K562 (cell line): Measurements from ENCODE around the gene CALML6. TPM values are rescaled to one million over a fixed set of nuclear protein-coding genes. Genes with fewer than 3 reads are reported as not detected.

Experiments used
- ATAC-seq: fragments of 200-7000 bp; cut with Tn5 transposase; 3 replicates; pipeline ENCODE4 v1.9.1; 2020; ENCODE audit warnings: moderate library complexity
- BruUV-seq: library from RNA; stranded (reverse); fragments of 400-500 nt; replicated peaks from 2 replicates; lab custom pipeline; 2021; lab: Mats Ljungman, UMichigan
- CTCF ChIA-PET: fragments of 300-600 bp; formaldehyde crosslinking; extraction: SDS; loops from one replicate; lab custom pipeline; 2021; ENCODE audit warnings: low intra/inter-chr PET ratio; lab: Yijun Ruan, JAX
- POLR2A ChIA-PET: fragments of 300-600, 350-650 bp; sonication (Branson Sonifier 250); formaldehyde crosslinking; extraction: SDS; loops from one replicate; lab custom pipeline; 2021; ENCODE audit warnings: antibody characterized with exemption, inconsistent platforms; lab: Yijun Ruan, JAX
- DNase-seq, 4 experiments: peaks; one replicate each; pipeline versions ENCODE4 v3.0.0 to v3.0.0-alpha.2; 2011 to 2018; ENCODE audit warnings: low spot score in 3 of 4, mixed read lengths in 3 of 4; ENCODE audit errors: extremely low read depth in 1 of 4
- FAIRE-seq: peaks from 2 replicates; lab custom pipeline; 2011; peaks lifted over from hg19 to GRCh38; lab: Jason Lieb, UNC
- H2AFZ ChIP-seq: 2 replicates; pipeline ENCODE4 v1.6.0; 2011; ENCODE audit warnings: low read depth, low read length, control low read depth, inconsistent platforms
- H3K27ac ChIP-seq: fragments of 200-600 bp; 3 replicates; pipeline ENCODE4 v1.8.0; 2011; ENCODE audit warnings: low read depth, mild to moderate bottlenecking, control low read depth, inconsistent platforms, low read length, moderate library complexity, mixed read lengths; ENCODE audit errors: extremely low read depth
- H3K27me3 ChIP-seq, 2 experiments: fragments of 300-600 bp in 1 of 2; 2 replicates in 1 of 2; 3 replicates in 1 of 2; pipeline versions ENCODE4 v1.6.0 to v1.8.0; 2011; ENCODE audit warnings: inconsistent platforms in 2 of 2, low read length in 2 of 2, mild to moderate bottlenecking in 1 of 2, mixed read lengths in 1 of 2, moderate library complexity in 1 of 2; ENCODE audit not compliant: control insufficient read depth in 2 of 2, insufficient read depth in 2 of 2
- H3K36me3 ChIP-seq: fragments of 300-600 bp; 3 replicates; pipeline ENCODE4 v1.8.0; 2011; ENCODE audit warnings: mild to moderate bottlenecking, low read length, inconsistent platforms; ENCODE audit not compliant: control insufficient read depth, insufficient read depth
- H3K4me1 ChIP-seq, 2 experiments: fragments of 200-600 bp in 1 of 2; replicated peaks in 1 of 2; 2 replicates in 1 of 2; 3 replicates in 1 of 2; pipeline versions ENCODE4 v1.5.1 to v1.8.0; 2011; ENCODE audit warnings: inconsistent platforms in 2 of 2, low read length in 2 of 2, mild to moderate bottlenecking in 1 of 2, mixed read lengths in 1 of 2, moderate library complexity in 1 of 2; ENCODE audit not compliant: control insufficient read depth in 2 of 2, insufficient read depth in 2 of 2
- H3K4me2 ChIP-seq: 2 replicates; pipeline ENCODE4 v1.6.1; 2011; ENCODE audit warnings: low read length, control low read depth, inconsistent platforms, mixed read lengths; ENCODE audit not compliant: insufficient read depth
- H3K4me3 ChIP-seq: fragments of 200-600 bp; sonication (generic), shearing (Covaris generic); 2 replicates; pipeline ENCODE4 v1.5.1; 2016; ENCODE audit warnings: control low read depth, inconsistent platforms
- H3K79me2 ChIP-seq: fragments of 200-600 bp; 3 replicates; pipeline ENCODE4 v1.8.0; 2011; ENCODE audit warnings: low read length, inconsistent platforms; ENCODE audit not compliant: control insufficient read depth, insufficient read depth
- H3K9ac ChIP-seq, 2 experiments: 2 replicates each; pipeline versions ENCODE4 v1.6.0 to v1.6.1; 2011; ENCODE audit warnings: low read depth in 2 of 2, low read length in 2 of 2, control low read depth in 1 of 2, inconsistent platforms in 1 of 2, mild to moderate bottlenecking in 1 of 2, mixed read lengths in 1 of 2; ENCODE audit not compliant: insufficient read depth in 1 of 2
- H3K9me1 ChIP-seq: one replicate; pipeline ENCODE4 v1.6.0; 2011; ENCODE audit warnings: inconsistent platforms, mild to moderate bottlenecking, low read length, moderate library complexity; ENCODE audit not compliant: control insufficient read depth, insufficient read depth
- H3K9me3 ChIP-seq: replicated peaks from 2 replicates; pipeline ENCODE4 v1.5.1; 2011; ENCODE audit warnings: low read depth, low read length, inconsistent platforms; ENCODE audit not compliant: control insufficient read depth, insufficient read depth
- H4K20me1 ChIP-seq: replicated peaks from 2 replicates; pipeline ENCODE4 v1.6.1; 2011; ENCODE audit warnings: low read length, inconsistent platforms, mixed read lengths; ENCODE audit not compliant: control insufficient read depth, insufficient read depth
- FOXM1 ChIP-seq, 2 experiments: fragments of 450-650 bp in 1 of 2; sonication (generic) in 1 of 2; formaldehyde crosslinking in 1 of 2; IDR thresholded peaks; 2 replicates each; pipeline versions ENCODE4 v1.6.1 to v1.9.0; 2017 to 2022; ENCODE audit warnings: low read depth in 2 of 2, mild to moderate bottlenecking in 2 of 2, missing genetic modification reagents in 1 of 2, moderate library complexity in 1 of 2
- HDGF ChIP-seq: fragments of 450-650 bp; IDR thresholded peaks from 2 replicates; pipeline ENCODE4 v1.6.1; 2016
- KLF1 ChIP-seq: fragments of 450-650 bp; IDR thresholded peaks from 2 replicates; pipeline ENCODE4 v1.6.1; 2016; ENCODE audit warnings: missing genetic modification characterization, missing compliant biosample characterization
- PHTF2 ChIP-seq: fragments of 250-450 bp; sonication (Bioruptor Pico); IDR thresholded peaks from 2 replicates; pipeline ENCODE4 v1.5.0; 2021; ENCODE audit warnings: mild to moderate bottlenecking
- PYGO2 ChIP-seq: fragments of 450-650 bp; IDR thresholded peaks from 2 replicates; pipeline ENCODE4 v1.6.1; 2016; ENCODE audit warnings: mild to moderate bottlenecking, missing genetic modification characterization, moderate library complexity, missing compliant biosample characterization
- RNF2 ChIP-seq: sonication (generic); IDR thresholded peaks from 2 replicates; pipeline ENCODE4 v1.6.1; 2016
- RUNX1 ChIP-seq: sonication (generic); IDR thresholded peaks from 2 replicates; pipeline ENCODE4 v1.6.1; 2016; ENCODE audit warnings: antibody characterized with exemption, low read depth
- ZNF134 ChIP-seq: fragments of 250-450 bp; sonication (Bioruptor Pico); conservative IDR thresholded peaks from 2 replicates; pipeline ENCODE4 v1.4.0; 2020
- ZNF408 ChIP-seq: fragments of 250-450 bp; sonication (Bioruptor Pico); IDR thresholded peaks from 2 replicates; pipeline ENCODE4 v1.4.0; 2020; ENCODE audit warnings: low read depth, mild to moderate bottlenecking, moderate library complexity
- ZNF644 ChIP-seq: fragments of 200-800 bp; sonication (Bioruptor generic); IDR thresholded peaks from 2 replicates; pipeline ENCODE4 v1.6.1; 2016; ENCODE audit warnings: low read depth, missing genetic modification characterization, missing compliant biosample characterization
- ZNF778 ChIP-seq: fragments of 450-650 bp; formaldehyde crosslinking; IDR thresholded peaks from 2 replicates; pipeline ENCODE4 v1.4.0; 2020; ENCODE audit warnings: mild to moderate bottlenecking, moderate library complexity
- ZNF79 ChIP-seq: fragments of 250-450 bp; sonication (Bioruptor Pico); IDR thresholded peaks from 2 replicates; pipeline ENCODE4 v1.4.0; 2020; ENCODE audit warnings: low read depth, mild to moderate bottlenecking, moderate library complexity
- WGBS: fragments of 100-300 bp; shearing (Covaris generic); methylation state at CpG from one replicate; pipeline ENCODE4 v1.1.6; 2016; ENCODE audit warnings: low coverage, mixed read lengths; ENCODE audit not compliant: insufficient coverage; ENCODE audit errors: missing lambda C conversion rate; 5-methylcytosine and 5-hydroxymethylcytosine counted together
- in situ Hi-C: fragments of 300-500 bp; cut with MboI; formaldehyde crosslinking; loops from 4 replicates; pipeline ENCODE4 v1.15.0; 2018; ENCODE audit warnings: inconsistent platforms, mixed read lengths
- intact Hi-C: fragments of 100-400 bp; cut with micrococcal nuclease; formaldehyde crosslinking; loops from 2 replicates; pipeline ENCODE4 v1.14.2; 2022
- polyA plus RNA-seq, 8 experiments: library from polyadenylated mRNA; depleted of rRNA in 4 of 8; stranded (reverse) in 5 of 8; unstranded in 3 of 8; fragments of >200 nt; fragmentation: Nextera tagmentation in 2 of 8; fragmentation: Illumina TruSeq in 1 of 8; extraction: Ambion mirVana in 2 of 8; extraction: Trizol in 1 of 8; gene quantifications; 2 replicates each; pipeline versions ENCODE4 v1.2.1 to v1.2.3, GENCODE V29; 2011 to 2014; ENCODE audit warnings: inconsistent platforms in 1 of 8, missing spikeins in 1 of 8
- total RNA-seq, 7 experiments: library from RNA; depleted of rRNA in 6 of 7; stranded (reverse); fragments of >200 nt in 6 of 7; fragmentation: Illumina TruSeq in 2 of 7; extraction: Trizol in 2 of 7; gene quantifications; 2 replicates each; pipeline versions ENCODE4 v1.2.1 to v1.2.3, GENCODE V29; 2011 to 2021; ENCODE audit warnings: low replicate concordance in 1 of 7
- TF ChIP-seq, protein P1 (sequence below): fragments of 450-650 bp; formaldehyde crosslinking; IDR thresholded peaks from 2 replicates; pipeline ENCODE4 v1.4.0; 2020; ENCODE audit warnings: mild to moderate bottlenecking, mixed read lengths
- TF ChIP-seq, protein P2 (sequence below): sonication (generic); formaldehyde crosslinking; IDR thresholded peaks from 2 replicates; pipeline ENCODE4 v1.8.1; 2023; ENCODE audit warnings: mild to moderate bottlenecking, missing genetic modification reagents, moderate library complexity
- TF ChIP-seq, protein P3 (sequence below): sonication (generic); formaldehyde crosslinking; IDR thresholded peaks from 2 replicates; pipeline ENCODE4 v1.8.0; 2022; ENCODE audit warnings: missing genetic modification reagents, mild to moderate bottlenecking, borderline replicate concordance
- TF ChIP-seq, protein P4 (sequence below): fragments of 200-800 bp; sonication (Bioruptor generic); IDR thresholded peaks from 2 replicates; pipeline ENCODE4 v1.6.1; 2017; ENCODE audit warnings: missing genetic modification characterization, missing compliant biosample characterization

CALML6 gene
- total and polyA plus RNA-seq, 9 of the 15 experiments (the other 6 are each of a cell fraction or from before 2014, with no cell fraction given): 0.14 TPM; not detected in 8

GRCh38 chr1:1947493-1947892 lies 32.4 kb downstream of the CALML6 start:
- H3K4me3 ChIP-seq: no peak overlapping the region
- ATAC-seq: no peak
- no peaks in the 10 kb centered on the region for H3K36me3 ChIP-seq
- H3K9ac ChIP-seq: no peak overlapping the region
- CTCF ChIA-PET: no interaction called here
- no peaks in the 10 kb centered on the region for H3K9me3 ChIP-seq
- WGBS: 0% methylated on average over 14 of the region's 14 CpGs
- BruUV-seq: no TSS peak
- TF ChIP-seq ZNF79 (CRISPR knock-in tag): no peak
- TF ChIP-seq KLF1 (tag): no peak
- no peak for TF ChIP-seq ZNF408
- TF ChIP-seq RUNX1: no peak
- no peak for TF ChIP-seq PHTF2 (CRISPR knock-in tag)
- TF ChIP-seq PYGO2 (tag): no peak
- no peak for TF ChIP-seq ZNF644 (tag)
- TF ChIP-seq HDGF: no peak
- TF ChIP-seq, protein P1, sequence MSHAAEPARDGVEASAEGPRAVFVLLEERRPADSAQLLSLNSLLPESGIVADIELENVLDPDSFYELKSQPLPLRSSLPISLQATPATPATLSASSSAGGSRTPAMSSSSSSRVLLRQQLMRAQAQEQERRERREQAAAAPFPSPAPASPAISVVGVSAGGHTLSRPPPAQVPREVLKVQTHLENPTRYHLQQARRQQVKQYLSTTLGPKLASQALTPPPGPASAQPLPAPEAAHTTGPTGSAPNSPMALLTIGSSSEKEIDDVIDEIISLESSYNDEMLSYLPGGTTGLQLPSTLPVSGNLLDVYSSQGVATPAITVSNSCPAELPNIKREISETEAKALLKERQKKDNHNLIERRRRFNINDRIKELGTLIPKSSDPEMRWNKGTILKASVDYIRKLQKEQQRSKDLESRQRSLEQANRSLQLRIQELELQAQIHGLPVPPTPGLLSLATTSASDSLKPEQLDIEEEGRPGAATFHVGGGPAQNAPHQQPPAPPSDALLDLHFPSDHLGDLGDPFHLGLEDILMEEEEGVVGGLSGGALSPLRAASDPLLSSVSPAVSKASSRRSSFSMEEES (CRISPR knock-in tag): no peak
- TF ChIP-seq, protein P2, sequence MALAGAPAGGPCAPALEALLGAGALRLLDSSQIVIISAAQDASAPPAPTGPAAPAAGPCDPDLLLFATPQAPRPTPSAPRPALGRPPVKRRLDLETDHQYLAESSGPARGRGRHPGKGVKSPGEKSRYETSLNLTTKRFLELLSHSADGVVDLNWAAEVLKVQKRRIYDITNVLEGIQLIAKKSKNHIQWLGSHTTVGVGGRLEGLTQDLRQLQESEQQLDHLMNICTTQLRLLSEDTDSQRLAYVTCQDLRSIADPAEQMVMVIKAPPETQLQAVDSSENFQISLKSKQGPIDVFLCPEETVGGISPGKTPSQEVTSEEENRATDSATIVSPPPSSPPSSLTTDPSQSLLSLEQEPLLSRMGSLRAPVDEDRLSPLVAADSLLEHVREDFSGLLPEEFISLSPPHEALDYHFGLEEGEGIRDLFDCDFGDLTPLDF (CRISPR knock-in tag): no peak
- TF ChIP-seq RNF2: no peak
- TF ChIP-seq, protein P3, sequence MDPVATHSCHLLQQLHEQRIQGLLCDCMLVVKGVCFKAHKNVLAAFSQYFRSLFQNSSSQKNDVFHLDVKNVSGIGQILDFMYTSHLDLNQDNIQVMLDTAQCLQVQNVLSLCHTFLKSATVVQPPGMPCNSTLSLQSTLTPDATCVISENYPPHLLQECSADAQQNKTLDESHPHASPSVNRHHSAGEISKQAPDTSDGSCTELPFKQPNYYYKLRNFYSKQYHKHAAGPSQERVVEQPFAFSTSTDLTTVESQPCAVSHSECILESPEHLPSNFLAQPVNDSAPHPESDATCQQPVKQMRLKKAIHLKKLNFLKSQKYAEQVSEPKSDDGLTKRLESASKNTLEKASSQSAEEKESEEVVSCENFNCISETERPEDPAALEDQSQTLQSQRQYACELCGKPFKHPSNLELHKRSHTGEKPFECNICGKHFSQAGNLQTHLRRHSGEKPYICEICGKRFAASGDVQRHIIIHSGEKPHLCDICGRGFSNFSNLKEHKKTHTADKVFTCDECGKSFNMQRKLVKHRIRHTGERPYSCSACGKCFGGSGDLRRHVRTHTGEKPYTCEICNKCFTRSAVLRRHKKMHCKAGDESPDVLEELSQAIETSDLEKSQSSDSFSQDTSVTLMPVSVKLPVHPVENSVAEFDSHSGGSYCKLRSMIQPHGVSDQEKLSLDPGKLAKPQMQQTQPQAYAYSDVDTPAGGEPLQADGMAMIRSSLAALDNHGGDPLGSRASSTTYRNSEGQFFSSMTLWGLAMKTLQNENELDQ (CRISPR knock-in tag): no peak
- no peak for TF ChIP-seq FOXM1 (IDR thresholded peaks at IDR 0.05; ENCODE audit: low read depth)
- TF ChIP-seq FOXM1 (CRISPR knock-in tag; IDR thresholded peaks at IDR 0.05; ENCODE audit: low read depth): no peak
- TF ChIP-seq, protein P4, sequence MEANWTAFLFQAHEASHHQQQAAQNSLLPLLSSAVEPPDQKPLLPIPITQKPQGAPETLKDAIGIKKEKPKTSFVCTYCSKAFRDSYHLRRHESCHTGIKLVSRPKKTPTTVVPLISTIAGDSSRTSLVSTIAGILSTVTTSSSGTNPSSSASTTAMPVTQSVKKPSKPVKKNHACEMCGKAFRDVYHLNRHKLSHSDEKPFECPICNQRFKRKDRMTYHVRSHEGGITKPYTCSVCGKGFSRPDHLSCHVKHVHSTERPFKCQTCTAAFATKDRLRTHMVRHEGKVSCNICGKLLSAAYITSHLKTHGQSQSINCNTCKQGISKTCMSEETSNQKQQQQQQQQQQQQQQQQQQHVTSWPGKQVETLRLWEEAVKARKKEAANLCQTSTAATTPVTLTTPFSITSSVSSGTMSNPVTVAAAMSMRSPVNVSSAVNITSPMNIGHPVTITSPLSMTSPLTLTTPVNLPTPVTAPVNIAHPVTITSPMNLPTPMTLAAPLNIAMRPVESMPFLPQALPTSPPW (CRISPR knock-in tag): no peak
- TF ChIP-seq ZNF134 (CRISPR knock-in tag): no peak
- TF ChIP-seq ZNF778 (CRISPR knock-in tag): no peak
- H2AFZ ChIP-seq: no peak overlapping the region
- peaks cover 0 to 23% of the 10 kb centered on the region in 2 experiments; a peak in 2 of 5 replicates for H3K4me1 ChIP-seq
- intact Hi-C loops (no loop called here), in situ Hi-C loops (no loop called here)
- no peaks in the 10 kb centered on the region for H3K79me2 ChIP-seq
- FAIRE-seq: no peak
- H4K20me1 ChIP-seq: peaks cover 10% of the 10 kb centered on the region
- no peaks in the 10 kb centered on the region for H3K9me1 ChIP-seq
- no peak overlapping the region for H3K4me2 ChIP-seq
- no peak overlapping the region for H3K27ac ChIP-seq
- no peak for DNase-seq
- peaks cover 52 to 76% of the 10 kb centered on the region in 2 experiments for H3K27me3 ChIP-seq
- POLR2A ChIA-PET: interaction anchor here (1.1 kb wide), 1 partner anchor 24 kb away, joined by 4 read pairs; no protein-coding TSS in a partner anchor
